Esophagus squamous epithelium (tissue), 4 donors: ENCODE data around the gene LXN.

ENCODE experiments used
- POLR2A ChIP-seq, 4 donors: fragments of 450-650 bp; IDR thresholded peaks; one replicate each; pipeline ENCODE4 v1.6.1; 2017; ENCODE audit warnings: antibody characterized with exemption in 4 of 4, mild to moderate bottlenecking in 4 of 4, moderate library complexity in 3 of 4
- TF ChIP-seq, protein P1 (sequence below), 6 experiments: fragments of 450-650 bp in 4 of 6; fragments of 200-600 bp in 2 of 6; sonication (generic) in 2 of 6; IDR thresholded peaks; one replicate each; pipeline ENCODE4 v1.5.1; 2016 to 2019; ENCODE audit warnings: antibody characterized with exemption in 6 of 6, mild to moderate bottlenecking in 4 of 6, moderate library complexity in 4 of 6

DNA sequence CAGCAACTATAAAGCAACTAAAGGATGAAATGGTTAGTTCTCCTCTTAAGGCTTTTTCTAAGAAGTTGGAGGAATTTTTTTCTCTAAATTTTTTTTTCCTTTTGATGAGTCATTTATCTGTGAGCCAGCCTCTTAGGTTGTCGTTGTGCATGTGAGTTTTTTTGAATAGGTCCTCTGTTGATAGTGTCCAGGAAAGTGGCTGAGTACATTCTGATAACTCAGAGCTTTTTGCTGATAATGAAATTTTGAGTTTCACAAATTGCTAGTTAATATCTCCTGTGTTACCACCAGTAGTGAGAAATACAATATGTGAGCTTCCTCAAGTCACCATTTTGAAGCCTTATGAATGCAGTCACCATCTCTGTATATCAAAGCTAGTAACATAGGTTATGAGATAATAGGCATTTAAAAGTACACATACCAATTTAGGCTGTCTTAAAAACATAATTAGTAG is 7.1 kb upstream of the LXN start:
- TF ChIP-seq POLR2A (IDR thresholded peaks at IDR 0.05): no peak
- TF ChIP-seq, protein P1, sequence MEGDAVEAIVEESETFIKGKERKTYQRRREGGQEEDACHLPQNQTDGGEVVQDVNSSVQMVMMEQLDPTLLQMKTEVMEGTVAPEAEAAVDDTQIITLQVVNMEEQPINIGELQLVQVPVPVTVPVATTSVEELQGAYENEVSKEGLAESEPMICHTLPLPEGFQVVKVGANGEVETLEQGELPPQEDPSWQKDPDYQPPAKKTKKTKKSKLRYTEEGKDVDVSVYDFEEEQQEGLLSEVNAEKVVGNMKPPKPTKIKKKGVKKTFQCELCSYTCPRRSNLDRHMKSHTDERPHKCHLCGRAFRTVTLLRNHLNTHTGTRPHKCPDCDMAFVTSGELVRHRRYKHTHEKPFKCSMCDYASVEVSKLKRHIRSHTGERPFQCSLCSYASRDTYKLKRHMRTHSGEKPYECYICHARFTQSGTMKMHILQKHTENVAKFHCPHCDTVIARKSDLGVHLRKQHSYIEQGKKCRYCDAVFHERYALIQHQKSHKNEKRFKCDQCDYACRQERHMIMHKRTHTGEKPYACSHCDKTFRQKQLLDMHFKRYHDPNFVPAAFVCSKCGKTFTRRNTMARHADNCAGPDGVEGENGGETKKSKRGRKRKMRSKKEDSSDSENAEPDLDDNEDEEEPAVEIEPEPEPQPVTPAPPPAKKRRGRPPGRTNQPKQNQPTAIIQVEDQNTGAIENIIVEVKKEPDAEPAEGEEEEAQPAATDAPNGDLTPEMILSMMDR (IDR thresholded peaks at IDR 0.05): no peak
